Esophagus muscularis mucosa (tissue), 4 donors: ENCODE results near the gene ATL2. TPM values are rescaled to one million over a fixed set of nuclear protein-coding genes. Genes with fewer than 3 reads are reported as not detected.

Source experiments
- DNase-seq: peaks from one replicate; pipeline ENCODE4 v3.0.0-alpha.2; 2017; ENCODE audit errors: extremely low spot score
- H3K27ac ChIP-seq, 4 donors: fragments of 200-600 bp; sonication (generic); replicated peaks in 1 of 4; 1 replicate in 3 of 4; 2 replicates in 1 of 4; pipeline ENCODE4 v1.5.1; 2016 to 2019; ENCODE audit warnings: mild to moderate bottlenecking in 1 of 4
- H3K27me3 ChIP-seq, 4 donors: fragments of 200-600 bp; sonication (generic); one replicate each; pipeline versions ENCODE4 v1.5.1 to v1.6.0; 2016 to 2019
- H3K36me3 ChIP-seq, 4 donors: fragments of 200-600 bp; sonication (generic); one replicate each; pipeline ENCODE4 v1.5.1; 2016 to 2019
- H3K4me1 ChIP-seq, 4 donors: fragments of 200-600 bp; sonication (generic); one replicate each; pipeline ENCODE4 v1.5.1; 2016 to 2019
- H3K4me3 ChIP-seq, 4 donors: fragments of 200-600 bp; sonication (generic); 1 replicate in 2 of 4; 2 replicates in 2 of 4; pipeline ENCODE4 v1.5.1; 2016 to 2019; ENCODE audit warnings: mild to moderate bottlenecking in 4 of 4, moderate library complexity in 1 of 4
- H3K9me3 ChIP-seq, 4 donors: fragments of 200-600 bp; sonication (generic); 1 replicate in 3 of 4; 2 replicates in 1 of 4; pipeline ENCODE4 v1.5.1; 2016 to 2019
- CTCF ChIP-seq, 3 experiments: fragments of 200-600 bp in 2 of 3; fragments of 450-650 bp in 1 of 3; sonication (generic) in 2 of 3; IDR thresholded peaks; one replicate each; pipeline ENCODE4 v1.5.1; 2017 to 2019; ENCODE audit warnings: antibody characterized with exemption in 3 of 3, mild to moderate bottlenecking in 2 of 3, moderate library complexity in 1 of 3
- EP300 ChIP-seq: sonication (generic); formaldehyde crosslinking; IDR thresholded peaks from one replicate; pipeline ENCODE4 v1.6.1; 2017; ENCODE audit warnings: antibody characterized with exemption
- POLR2A ChIP-seq: fragments of 450-650 bp; IDR thresholded peaks from one replicate; pipeline ENCODE4 v1.6.1; 2017; ENCODE audit warnings: antibody characterized with exemption, moderate library complexity, mild to moderate bottlenecking, low read depth
- POLR2AphosphoS5 ChIP-seq, 2 donors: sonication (generic); formaldehyde crosslinking; IDR thresholded peaks; one replicate each; pipeline ENCODE4 v1.6.1; 2017; ENCODE audit warnings: antibody characterized with exemption in 2 of 2
- WGBS: methylation state at CpG from one replicate; pipeline ENCODE4 v1.1.5; 2018; 5-methylcytosine and 5-hydroxymethylcytosine counted together
- intact Hi-C: fragments of 100-400 bp; cut with DNase I; formaldehyde crosslinking; loops from one replicate; pipeline ENCODE4 v1.15.1; 2023
- total RNA-seq, 4 donors: library from RNA; depleted of rRNA; stranded (reverse); fragments of >200 nt; gene quantifications; one replicate each; pipeline versions ENCODE4 v1.1.0 to v1.2.1, GENCODE V29; 2016

The ATL2 gene
- total RNA-seq, 4 donors from 2014 or later = 159 to 260 (median 231) TPM

DNA sequence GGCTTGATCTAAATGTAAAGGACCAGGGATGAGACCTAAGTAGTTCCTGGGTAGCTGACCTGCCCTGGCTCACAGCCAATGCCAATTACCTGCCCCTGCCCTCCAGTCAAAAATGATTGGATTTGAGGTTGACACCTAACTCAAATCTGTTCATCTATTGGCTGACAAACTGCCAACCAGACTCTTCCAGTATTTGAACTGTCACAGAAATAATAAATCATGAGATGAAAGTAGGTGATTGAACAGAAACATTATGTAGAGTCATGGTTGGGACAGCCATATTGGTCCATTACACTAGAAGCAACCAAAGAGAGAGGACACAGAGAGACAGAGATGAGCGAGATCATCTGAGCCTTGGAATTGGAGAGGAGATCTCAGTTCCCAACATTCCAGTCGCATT lies 109.1 kb downstream of the ATL2 start:
- Histone ChIP-seq H3K27me3 (no peaks in the 10 kb centered on the region), H3K36me3 (no peaks in the 10 kb centered on the region), H3K4me1 (peaks cover 0 to 8% (median 0%) of the 10 kb centered on the region in 4 donors), H3K27ac (no peak overlapping the region), H3K4me3 (no peak overlapping the region), H3K9me3 (no peaks in the 10 kb centered on the region)
- TF ChIP-seq EP300 = no peak
- no peak for TF ChIP-seq POLR2AphosphoS5 (IDR thresholded peaks at IDR 0.05)
- no peak for TF ChIP-seq POLR2A
- no peak for TF ChIP-seq CTCF (IDR thresholded peaks at IDR 0.05)
- DNase-seq = no peak
- 94% methylated on average over 2 of the region's 2 CpGs for WGBS
- intact Hi-C loops = loop anchor here (5.0 kb wide), 1 partner anchor 191 kb away; the partner anchor contains the start of gene CYP1B1

GRCh38 chr2:38267270-38267925 lies 109.7 kb downstream of the ATL2 start:
- no peak overlapping the region for H3K27ac ChIP-seq
- 96% methylated on average over 4 of the region's 4 CpGs for WGBS
- TF ChIP-seq POLR2A = no peak
- TF ChIP-seq EP300 = no peak
- no peak for TF ChIP-seq CTCF (IDR thresholded peaks at IDR 0.05)
- TF ChIP-seq POLR2AphosphoS5 (IDR thresholded peaks at IDR 0.05) = no peak
- no peak overlapping the region for H3K4me3 ChIP-seq
- H3K9me3 ChIP-seq = no peaks in the 10 kb centered on the region
- peaks cover 0 to 8% (median 0%) of the 10 kb centered on the region in 4 donors for H3K4me1 ChIP-seq
- H3K27me3 ChIP-seq = no peaks in the 10 kb centered on the region
- no peaks in the 10 kb centered on the region for H3K36me3 ChIP-seq
- intact Hi-C loops = loop anchor here (5.0 kb wide), 1 partner anchor 190 kb away; the partner anchor contains the start of gene CYP1B1
- no peak for DNase-seq

GRCh38 chr2:38266382-38267061 lies 110.6 kb downstream of the ATL2 start:
- no peaks in the 10 kb centered on the region for H3K36me3 ChIP-seq
- H3K4me1 ChIP-seq = peaks cover 0 to 8% (median 0%) of the 10 kb centered on the region in 4 donors
- TF ChIP-seq POLR2A (no peak), CTCF (IDR thresholded peaks at IDR 0.05) (no peak), POLR2AphosphoS5 (IDR thresholded peaks at IDR 0.05) (no peak), EP300 (no peak)
- no peak overlapping the region for H3K4me3 ChIP-seq
- intact Hi-C loops = loop anchor here (5.0 kb wide), 1 partner anchor 189 kb away; the partner anchor contains the start of gene CYP1B1
- H3K27me3 ChIP-seq = no peaks in the 10 kb centered on the region
- no peaks in the 10 kb centered on the region for H3K9me3 ChIP-seq
- no peak overlapping the region for H3K27ac ChIP-seq
- no peak for DNase-seq
- WGBS = 83% methylated on average over 3 of the region's 3 CpGs

GRCh38 chr2:38265461-38265860 lies 111.6 kb downstream of the ATL2 start:
- intact Hi-C loops = loop anchor here (5.0 kb wide), 1 partner anchor 188 kb away; the partner anchor contains the start of gene CYP1B1
- no peaks in the 10 kb centered on the region for H3K27me3 ChIP-seq
- no peak overlapping the region for H3K27ac ChIP-seq
- WGBS = 71% methylated on average over 3 of the region's 3 CpGs
- TF ChIP-seq POLR2AphosphoS5 (IDR thresholded peaks at IDR 0.05) = no peak
- TF ChIP-seq EP300 = no peak
- no peak for TF ChIP-seq POLR2A
- no peak for TF ChIP-seq CTCF (IDR thresholded peaks at IDR 0.05)
- H3K4me3 ChIP-seq = no peak overlapping the region
- H3K4me1 ChIP-seq = peaks cover 0 to 8% (median 0%) of the 10 kb centered on the region in 4 donors
- DNase-seq = no peak
- no peaks in the 10 kb centered on the region for H3K36me3 ChIP-seq
- no peaks in the 10 kb centered on the region for H3K9me3 ChIP-seq
